Mesendoderm (in vitro differentiated cells): ENCODE results near the gene ADAMTS10.

ENCODE experiments used
- DNase-seq: peaks from one replicate; pipeline ENCODE4 v3.0.0; 2013
- H2AK5ac ChIP-seq: 2 replicates; pipeline ENCODE4 v1.6.1; 2013; ENCODE audit warnings: low read length, inconsistent platforms
- H2BK120ac ChIP-seq: 2 replicates; pipeline ENCODE4 v1.6.1; 2013; ENCODE audit warnings: low read depth, mild to moderate bottlenecking, low read length, moderate library complexity, mixed read lengths
- H2BK15ac ChIP-seq: replicated peaks from 2 replicates; pipeline ENCODE4 v1.6.1; 2013; ENCODE audit warnings: low read depth, mild to moderate bottlenecking, moderate library complexity
- H2BK5ac ChIP-seq: 2 replicates; pipeline ENCODE4 v1.6.1; 2013; ENCODE audit warnings: low read length, inconsistent platforms
- H3K18ac ChIP-seq: 2 replicates; pipeline ENCODE4 v1.6.1; 2013; ENCODE audit warnings: mild to moderate bottlenecking, low read length, mixed read lengths
- H3K23ac ChIP-seq: one replicate; pipeline ENCODE4 v1.6.1; 2013; ENCODE audit warnings: low read length
- H3K27ac ChIP-seq: 2 replicates; pipeline ENCODE4 v1.5.1; 2013; ENCODE audit warnings: low read depth, mild to moderate bottlenecking, inconsistent platforms, low read length, moderate library complexity
- H3K27me3 ChIP-seq: 2 replicates; pipeline ENCODE4 v1.6.1; 2013; ENCODE audit warnings: low read length, control low read depth, mild to moderate bottlenecking, inconsistent platforms; ENCODE audit not compliant: insufficient read depth, poor library complexity
- H3K36me3 ChIP-seq: 2 replicates; pipeline ENCODE4 v1.6.1; 2013; ENCODE audit warnings: low read length, inconsistent platforms; ENCODE audit not compliant: control insufficient read depth, insufficient read depth
- H3K4ac ChIP-seq: one replicate; pipeline ENCODE4 v1.6.1; 2013; ENCODE audit warnings: low read depth, mild to moderate bottlenecking, low read length, moderate library complexity
- H3K4me1 ChIP-seq: 2 replicates; pipeline ENCODE4 v1.6.1; 2013; ENCODE audit warnings: low read depth, low read length, inconsistent platforms; ENCODE audit not compliant: control insufficient read depth
- H3K4me2 ChIP-seq: 2 replicates; pipeline ENCODE4 v1.6.1; 2013; ENCODE audit warnings: low read length
- H3K4me3 ChIP-seq: 2 replicates; pipeline ENCODE4 v1.5.1; 2013; ENCODE audit warnings: mild to moderate bottlenecking, low read length
- H3K56ac ChIP-seq: one replicate; pipeline ENCODE4 v1.6.1; 2013; ENCODE audit warnings: low read length
- H3K79me1 ChIP-seq: 2 replicates; pipeline ENCODE4 v1.6.1; 2013; ENCODE audit warnings: low read length, inconsistent platforms
- H3K79me2 ChIP-seq: 2 replicates; pipeline ENCODE4 v1.6.1; 2013; ENCODE audit warnings: mild to moderate bottlenecking, low read length; ENCODE audit not compliant: control insufficient read depth, insufficient read depth
- H3K9ac ChIP-seq: 2 replicates; pipeline ENCODE4 v1.6.1; 2013; ENCODE audit warnings: low read length, inconsistent platforms
- H4K5ac ChIP-seq: one replicate; pipeline ENCODE4 v1.6.1; 2013; ENCODE audit warnings: low read length
- H4K8ac ChIP-seq: one replicate; pipeline ENCODE4 v1.6.1; 2013; ENCODE audit warnings: low read depth, mild to moderate bottlenecking, control low read depth, low read length, moderate library complexity
- WGBS: extraction: QIAGEN DNeasy Blood & Tissue Kit; methylation state at CpG from one replicate; pipeline ENCODE4 v1.1.7; 2013; ENCODE audit warnings: low lambda C conversion rate, missing lambda C conversion rate; ENCODE audit not compliant: insufficient coverage; ENCODE audit errors: extremely low coverage; 5-methylcytosine and 5-hydroxymethylcytosine counted together

ADAMTS10 gene

DNA sequence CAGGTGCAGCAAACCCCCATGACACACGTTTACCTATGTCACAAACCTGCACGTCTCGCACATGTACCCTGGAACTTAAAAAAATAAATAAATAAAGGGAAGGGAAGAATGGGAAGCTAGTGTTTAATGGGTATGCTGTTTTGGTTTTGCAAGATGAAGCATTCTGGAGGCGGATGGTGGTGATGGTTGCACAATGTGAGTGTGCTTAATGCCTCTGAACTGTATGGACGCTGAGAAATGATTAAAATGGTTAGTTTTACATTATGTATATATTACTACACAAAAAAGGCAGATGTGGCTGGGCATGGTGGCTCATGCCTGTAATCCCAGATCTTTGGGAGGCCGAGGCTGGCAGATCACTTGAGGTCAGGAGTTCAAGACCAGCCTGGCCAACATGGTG is 37.7 kb upstream of the ADAMTS10 start:
- Histone ChIP-seq H4K5ac (no peak overlapping the region), H3K4me3 (no peak overlapping the region), H3K36me3 (no peaks in the 10 kb centered on the region), H3K9ac (no peak overlapping the region), H3K23ac (no peak overlapping the region), H2AK5ac (no peak overlapping the region), H3K56ac (no peak overlapping the region), H2BK120ac (no peak overlapping the region), H3K4ac (no peak overlapping the region), H3K79me1 (no peaks in the 10 kb centered on the region), H3K27ac (no peak overlapping the region), H3K18ac (no peak overlapping the region), H3K4me2 (no peak overlapping the region), H3K4me1 (no peaks in the 10 kb centered on the region), H3K27me3 (no peaks in the 10 kb centered on the region), H2BK15ac (no peak overlapping the region), H4K8ac (no peak overlapping the region), H2BK5ac (no peak overlapping the region), H3K79me2 (no peaks in the 10 kb centered on the region)
- DNase-seq = no peak
- no CpG with 5 or more reads among the region's 6 CpGs for whole genome bisulfite sequencing

GRCh38 chr19:8643860-8644653 is 33.5 kb upstream of the ADAMTS10 start:
- DNase-seq = no peak
- no peak overlapping the region for H3K23ac ChIP-seq
- no peak overlapping the region for H3K9ac ChIP-seq
- no peak overlapping the region for H4K5ac ChIP-seq
- H3K27me3 ChIP-seq = no peaks in the 10 kb centered on the region
- H3K79me2 ChIP-seq = no peaks in the 10 kb centered on the region
- H2AK5ac ChIP-seq = no peak overlapping the region
- no peaks in the 10 kb centered on the region for H3K36me3 ChIP-seq
- no peak overlapping the region for H3K56ac ChIP-seq
- H2BK120ac ChIP-seq = no peak overlapping the region
- H3K4ac ChIP-seq = no peak overlapping the region
- no peak overlapping the region for H3K27ac ChIP-seq
- no peak overlapping the region for H4K8ac ChIP-seq
- no peak overlapping the region for H3K18ac ChIP-seq
- no peak overlapping the region for H3K4me2 ChIP-seq
- H3K79me1 ChIP-seq = no peaks in the 10 kb centered on the region
- H2BK15ac ChIP-seq = no peak overlapping the region
- WGBS = no CpG with 5 or more reads among the region's 7 CpGs
- H3K4me1 ChIP-seq = no peaks in the 10 kb centered on the region
- H3K4me3 ChIP-seq = no peak overlapping the region
- no peak overlapping the region for H2BK5ac ChIP-seq

- H4K8ac ChIP-seq = no peak overlapping the region
- no peak overlapping the region for H3K18ac ChIP-seq
- no peaks in the 10 kb centered on the region for H3K79me1 ChIP-seq
- no CpG with 5 or more reads among the region's 5 CpGs for WGBS
- DNase-seq = no peak
- no peak overlapping the region for H2BK15ac ChIP-seq
- H3K4me1 ChIP-seq = no peaks in the 10 kb centered on the region
- no peak overlapping the region for H3K4ac ChIP-seq
- H3K27me3 ChIP-seq = no peaks in the 10 kb centered on the region
- H3K79me2 ChIP-seq = no peaks in the 10 kb centered on the region
- no peak overlapping the region for H3K27ac ChIP-seq
- H3K4me3 ChIP-seq = no peak overlapping the region
- no peak overlapping the region for H2AK5ac ChIP-seq
- H3K9ac ChIP-seq = no peak overlapping the region
- no peak overlapping the region for H4K5ac ChIP-seq
- H3K4me2 ChIP-seq = no peak overlapping the region
- no peaks in the 10 kb centered on the region for H3K36me3 ChIP-seq
- H3K23ac ChIP-seq = no peak overlapping the region
- no peak overlapping the region for H2BK120ac ChIP-seq
- H2BK5ac ChIP-seq = no peak overlapping the region
- H3K56ac ChIP-seq = no peak overlapping the region
These were observed 32.0 kb upstream of the ADAMTS10 start for GRCh38 chr19:8642561-8642960.

DNA sequence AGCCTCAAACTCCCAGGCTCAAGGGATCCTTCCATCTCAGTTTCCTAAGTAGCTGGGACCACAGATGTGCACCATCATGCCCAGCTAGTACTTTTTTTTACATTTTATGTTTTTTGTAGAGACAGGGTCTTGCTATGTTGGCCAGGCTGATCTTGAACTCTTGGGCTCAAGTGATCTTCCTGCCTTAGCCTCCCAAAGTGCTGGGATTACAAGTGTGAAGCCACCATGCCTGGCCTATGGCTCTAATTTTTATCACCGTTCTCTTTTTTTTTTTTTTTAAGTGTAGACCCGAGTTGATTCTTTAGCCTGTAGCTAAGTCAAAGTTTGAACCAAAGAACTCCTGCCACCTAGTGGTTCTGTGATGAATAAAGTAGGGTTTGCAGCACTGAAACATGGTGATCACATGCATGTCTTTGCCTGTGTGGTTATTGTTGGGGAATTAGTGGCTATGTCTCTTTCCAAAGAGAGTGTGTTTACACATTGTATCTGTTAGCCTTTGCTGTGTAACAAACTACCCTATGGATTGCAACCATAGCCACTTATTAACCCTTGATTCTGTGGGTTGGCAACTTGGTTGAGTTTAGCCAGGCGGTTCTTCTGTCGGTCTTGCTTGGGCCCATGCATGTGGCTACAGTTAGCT is 31.5 kb upstream of the ADAMTS10 start:
- Histone ChIP-seq H3K36me3 (no peaks in the 10 kb centered on the region), H3K79me2 (no peaks in the 10 kb centered on the region), H3K23ac (no peak overlapping the region), H3K79me1 (no peaks in the 10 kb centered on the region), H2BK120ac (no peak overlapping the region), H2BK5ac (no peak overlapping the region), H3K56ac (no peak overlapping the region), H3K4ac (no peak overlapping the region), H2BK15ac (no peak overlapping the region), H4K5ac (no peak overlapping the region), H3K27me3 (no peaks in the 10 kb centered on the region), H3K4me2 (no peak overlapping the region), H3K9ac (no peak overlapping the region), H3K4me3 (no peak overlapping the region), H3K4me1 (no peaks in the 10 kb centered on the region), H3K27ac (no peak overlapping the region), H3K18ac (no peak overlapping the region), H4K8ac (no peak overlapping the region), H2AK5ac (no peak overlapping the region)
- DNase-seq = peak; percentile 67
- no CpG with 5 or more reads among the region's 4 CpGs for WGBS

- no peaks in the 10 kb centered on the region for H3K4me1 ChIP-seq
- no peak overlapping the region for H3K9ac ChIP-seq
- H3K27ac ChIP-seq = no peak overlapping the region
- no peak overlapping the region for H2AK5ac ChIP-seq
- no peak overlapping the region for H3K4me3 ChIP-seq
- no CpG with 5 or more reads among the region's 2 CpGs for WGBS
- H2BK15ac ChIP-seq = no peak overlapping the region
- no peaks in the 10 kb centered on the region for H3K27me3 ChIP-seq
- H2BK5ac ChIP-seq = no peak overlapping the region
- H3K4ac ChIP-seq = no peak overlapping the region
- no peak overlapping the region for H3K18ac ChIP-seq
- no peak overlapping the region for H3K56ac ChIP-seq
- H3K23ac ChIP-seq = no peak overlapping the region
- H4K5ac ChIP-seq = no peak overlapping the region
- no peaks in the 10 kb centered on the region for H3K79me1 ChIP-seq
- DNase-seq = no peak
- H3K4me2 ChIP-seq = no peak overlapping the region
- no peaks in the 10 kb centered on the region for H3K36me3 ChIP-seq
- no peak overlapping the region for H2BK120ac ChIP-seq
- H4K8ac ChIP-seq = no peak overlapping the region
- no peaks in the 10 kb centered on the region for H3K79me2 ChIP-seq
These were observed 30.8 kb upstream of the ADAMTS10 start for GRCh38 chr19:8641221-8641907.
